ENCODE results near the gene C3orf20.
"Not testable (repeated sequence)": the region's sequence is repeated elsewhere in the genome, so short reads cannot be mapped to it uniquely, and the experiment has no call there.

The C3orf20 gene

GRCh38 chr3:14701676-14702075 lies 26.7 kb downstream of the C3orf20 start:
- no peak for DNase-seq

- DNase-seq, result no peak
These were observed 28.3 kb downstream of the C3orf20 start for GRCh38 chr3:14703128-14703750.

- no peak for DNase-seq
These were observed 28.9 kb downstream of the C3orf20 start for GRCh38 chr3:14703791-14704190.

GRCh38 chr3:14706096-14706495 lies 31.2 kb downstream of the C3orf20 start:
- DNase-seq, result no peak

GRCh38 chr3:14716591-14716990 lies 41.6 kb downstream of the C3orf20 start:
- DNase-seq, result no peak

- DNase-seq, result no peak
These were observed 42.4 kb downstream of the C3orf20 start for GRCh38 chr3:14717307-14717706.

- DNase-seq, result no peak
These were observed 43.6 kb downstream of the C3orf20 start for GRCh38 chr3:14718539-14718938.

- no peak for DNase-seq
These were observed 44.1 kb downstream of the C3orf20 start for GRCh38 chr3:14719006-14719405.

GRCh38 chr3:14721126-14721864 lies 46.4 kb downstream of the C3orf20 start:
- DNase-seq, result no peak

GRCh38 chr3:14725013-14725412 lies 50.1 kb downstream of the C3orf20 start:
- DNase-seq, result no peak

GRCh38 chr3:14725564-14726440 lies 50.9 kb downstream of the C3orf20 start:
- DNase-seq, result no peak

- no peak for DNase-seq
These were observed 51.5 kb downstream of the C3orf20 start for GRCh38 chr3:14726441-14726780.

GRCh38 chr3:14728113-14728512 lies 53.2 kb downstream of the C3orf20 start:
- no peak for DNase-seq

- DNase-seq, result no peak
These were observed 55.9 kb downstream of the C3orf20 start for GRCh38 chr3:14730703-14731382.

- no peak for DNase-seq
These were observed 66.0 kb downstream of the C3orf20 start for GRCh38 chr3:14740983-14741382.

- DNase-seq, result no peak
These were observed 66.6 kb downstream of the C3orf20 start for GRCh38 chr3:14741510-14741909.

GRCh38 chr3:14744556-14744955 lies 69.6 kb downstream of the C3orf20 start:
- DNase-seq, result no peak

- DNase-seq, result no peak
These were observed 75.7 kb downstream of the C3orf20 start for GRCh38 chr3:14750650-14751049.

- DNase-seq, result not testable (repeated sequence)
These were observed 78.0 kb downstream of the C3orf20 start for GRCh38 chr3:14752979-14753378.

GRCh38 chr3:14757153-14757700 lies 82.3 kb downstream of the C3orf20 start:
- DNase-seq, result no peak

- no peak for DNase-seq
These were observed 83.4 kb downstream of the C3orf20 start for GRCh38 chr3:14758297-14758696.

GRCh38 chr3:14758959-14759358 lies 84.0 kb downstream of the C3orf20 start:
- no peak for DNase-seq

GRCh38 chr3:14760185-14760584 lies 85.2 kb downstream of the C3orf20 start:
- no peak for DNase-seq
